Kidney (tissue), 14 donors: Measurements from ENCODE around the gene HS6ST1. TPM values are rescaled to one million over a fixed set of nuclear protein-coding genes. Genes with fewer than 3 reads are reported as not detected.

Experiments
- DNase-seq, 5 donors: peaks; one replicate each; pipeline ENCODE4 v3.0.0-alpha.2; 2013 to 2020
- FAIRE-seq: peaks from 2 replicates; lab custom pipeline; 2012; peaks lifted over from hg19 to GRCh38; lab: Jason Lieb, UNC
- H3K27ac ChIP-seq, 2 donors: one replicate each; pipeline ENCODE4 v1.7.0; 2013; ENCODE audit warnings: low read depth in 2 of 2, low read length in 2 of 2, inconsistent platforms in 1 of 2
- H3K27me3 ChIP-seq: one replicate; pipeline ENCODE4 v1.7.1; 2013; ENCODE audit warnings: low read length, inconsistent platforms; ENCODE audit not compliant: control insufficient read depth, insufficient read depth
- H3K36me3 ChIP-seq, 3 donors: one replicate each; pipeline versions ENCODE4 v1.7.0 to v1.7.1; 2013; ENCODE audit warnings: low read length in 3 of 3, control low read depth in 1 of 3, inconsistent platforms in 1 of 3; ENCODE audit not compliant: insufficient read depth in 3 of 3, control insufficient read depth in 2 of 3
- H3K4me1 ChIP-seq, 3 donors: one replicate each; pipeline versions ENCODE4 v1.7.0 to v1.7.1; 2013; ENCODE audit warnings: low read length in 3 of 3, inconsistent platforms in 1 of 3, low read depth in 1 of 3; ENCODE audit not compliant: control insufficient read depth in 2 of 3, insufficient read depth in 2 of 3
- H3K4me3 ChIP-seq, 3 donors: one replicate each; pipeline versions ENCODE4 v1.7.0 to v1.8.1; 2013; ENCODE audit warnings: low read length in 3 of 3, control low read depth in 1 of 3, inconsistent platforms in 1 of 3
- H3K9ac ChIP-seq, 3 donors: one replicate each; pipeline versions ENCODE4 v1.7.0 to v1.7.1; 2013; ENCODE audit warnings: low read length in 3 of 3, control low read depth in 1 of 3, inconsistent platforms in 1 of 3
- H3K9me3 ChIP-seq, 3 donors: one replicate each; pipeline versions ENCODE4 v1.7.0 to v1.7.1; 2013; ENCODE audit warnings: low read length in 3 of 3, control low read depth in 1 of 3, inconsistent platforms in 1 of 3; ENCODE audit not compliant: control insufficient read depth in 2 of 3, insufficient read depth in 1 of 3
- CTCF ChIP-seq: IDR thresholded peaks from 3 replicates; pipeline ENCODE4 v1.5.1; 2012; ENCODE audit warnings: mild to moderate bottlenecking, moderate library complexity, borderline replicate concordance; ENCODE audit not compliant: insufficient read depth; ENCODE audit errors: extremely low read depth
- intact Hi-C: fragments of 100-400 bp; cut with DNase I; formaldehyde crosslinking; loops from one replicate; pipeline ENCODE4 v1.11.1; 2022
- polyA plus RNA-seq: library from polyadenylated mRNA; stranded (reverse); fragments of 350-450 nt; fragmentation: Illumina TruSeq; extraction: RNeasy Lipid Tissue Mini Kit (QIAGEN cat#74804); gene quantifications from one replicate; pipeline ENCODE4 v1.2.3, GENCODE V29; 2014; ENCODE audit warnings: low read depth, low replicate concordance; ENCODE audit not compliant: insufficient read depth
- total RNA-seq: library from RNA; stranded (reverse); fragmentation: NEBNext Ultra II Directional; extraction: Animal tissue kit (Norgen Biotek cat#: 25700); gene quantifications from one replicate; pipeline ENCODE4 v1.2.1, GENCODE V29; 2021
- donor health status: control.
- donor health status: control.
- donor health status: control.
- donor health status: control.
- donor health status: control.
- donor health status: DM: yes; HTN: yes; CAD: no.
- donor health status: Normal renal cell carcinoma (clear cell type).

HS6ST1 gene
- total and polyA plus RNA-seq, 2 donors from 2014 or later, result 49.6 to 73.9 TPM

GRCh38 chr2:128324008-128324896, 5.6 kb upstream of the HS6ST1 start:
- Histone ChIP-seq H3K9me3 (no peaks in the 10 kb centered on the region), H3K27me3 (no peaks in the 10 kb centered on the region), H3K4me1 (peaks cover 0 to 8% (median 5%) of the 10 kb centered on the region in 3 donors), H3K36me3 (no peaks in the 10 kb centered on the region), H3K9ac (no peak overlapping the region), H3K4me3 (no peak overlapping the region), H3K27ac (no peak overlapping the region)
- DNase-seq (peak in 2 of 5 donors; percentile 8 to 68), FAIRE-seq (no peak)
- no peak for TF ChIP-seq CTCF
- intact Hi-C loops, result no loop called here

DNA sequence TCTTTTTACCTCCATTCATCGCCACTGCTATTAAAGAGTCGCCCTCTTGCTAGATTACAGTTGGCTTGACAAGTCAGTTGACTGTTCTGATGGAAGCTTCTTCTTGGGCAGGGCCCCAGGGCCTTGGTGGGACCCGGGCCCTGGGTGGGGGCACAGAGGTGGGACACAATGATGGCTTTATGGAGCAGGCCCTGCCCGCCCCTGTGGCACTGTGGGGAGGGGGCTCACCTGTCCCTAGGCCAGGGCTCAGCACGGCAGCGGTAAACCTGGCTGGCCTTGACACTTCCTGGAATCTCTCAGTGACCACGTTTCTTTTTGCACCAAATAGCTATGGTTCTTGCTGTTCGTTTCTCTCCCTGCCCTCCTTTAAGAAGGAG, 4.9 kb upstream of the HS6ST1 start:
- FAIRE-seq (no peak), DNase-seq (peak in 3 of 5 donors; percentile 8 to 74 (median 43))
- H3K9me3 ChIP-seq, result no peaks in the 10 kb centered on the region
- H3K27ac ChIP-seq, result no peak overlapping the region
- no peak overlapping the region for H3K9ac ChIP-seq
- intact Hi-C loops, result no loop called here
- no peak overlapping the region for H3K4me3 ChIP-seq
- TF ChIP-seq CTCF, result no peak
- H3K27me3 ChIP-seq, result no peaks in the 10 kb centered on the region
- H3K36me3 ChIP-seq, result no peaks in the 10 kb centered on the region
- H3K4me1 ChIP-seq, result peaks cover 0 to 8% (median 5%) of the 10 kb centered on the region in 3 donors

DNA sequence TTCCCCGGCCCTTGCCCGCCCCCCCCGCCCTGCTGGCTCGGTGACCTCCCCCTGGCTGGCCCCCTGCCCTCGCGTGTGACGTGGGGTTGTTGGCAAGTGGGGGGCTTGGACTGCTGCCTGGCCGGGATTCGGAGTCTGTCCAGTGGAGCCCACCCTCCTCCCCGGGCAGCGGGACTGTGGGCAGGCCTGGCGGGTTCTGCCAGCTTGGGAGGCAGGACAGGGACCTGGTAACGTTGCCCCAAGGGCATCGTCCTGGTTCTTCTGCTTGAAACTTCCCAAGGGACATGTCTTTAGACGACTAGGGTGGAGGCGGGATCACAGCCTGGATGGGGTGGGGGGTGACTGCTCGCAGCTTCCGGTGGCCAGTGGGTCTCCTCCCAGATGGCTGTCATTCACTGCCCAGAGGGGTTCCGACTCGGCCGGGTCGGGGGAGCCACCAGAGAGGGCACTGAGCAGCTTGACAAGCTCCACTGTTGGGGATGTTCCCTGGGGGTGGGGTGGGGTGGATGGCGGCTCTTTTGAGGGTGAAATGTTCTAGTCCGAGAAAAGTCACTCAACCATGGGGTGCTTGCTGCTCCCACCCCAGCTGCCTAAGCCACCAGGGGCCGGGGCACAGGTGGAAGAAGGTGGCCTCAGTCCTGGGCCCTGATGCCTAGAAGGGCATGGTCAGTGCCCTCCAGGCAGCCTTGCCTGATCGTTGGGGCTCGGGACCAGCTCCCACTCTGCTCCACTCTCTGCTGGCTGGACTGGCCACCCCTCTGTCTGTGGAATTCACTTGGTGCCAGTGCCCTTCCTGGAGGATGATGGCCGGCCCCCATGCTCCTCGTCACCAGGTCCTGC, 4.3 kb upstream of the HS6ST1 start:
- FAIRE-seq, result no peak
- peak overlapping the region in 2 of 3 donors; percentile 16 to 48 for H3K4me3 ChIP-seq
- no peaks in the 10 kb centered on the region for H3K27me3 ChIP-seq
- TF ChIP-seq CTCF, result no peak
- intact Hi-C loops, result no loop called here
- DNase-seq, result peak; percentile 8 to 85 (median 50)
- H3K36me3 ChIP-seq, result no peaks in the 10 kb centered on the region
- H3K27ac ChIP-seq, result peak overlapping the region in 1 of 2 donors; percentile 43
- no peaks in the 10 kb centered on the region for H3K9me3 ChIP-seq
- H3K9ac ChIP-seq, result no peak overlapping the region
- H3K4me1 ChIP-seq, result peaks cover 0 to 8% (median 5%) of the 10 kb centered on the region in 3 donors
